Measurements from ENCODE around the gene DGKI. TPM values are rescaled to one million over a fixed set of nuclear protein-coding genes. Genes with fewer than 3 reads are reported as not detected.

Gene DGKI
- total RNA-seq, 1 experiment from 2014 or later: 0.55 TPM

GRCh38 chr7:137804836-137805235, 41.9 kb downstream of the DGKI start:
- H3K36me3 Mint-ChIP-seq (ENCODE audit: insufficient read depth in 1 of 3, low read depth in 3 of 3): no peaks in the 10 kb centered on the region; a peak in 2 of 7 replicates
- H3K79me2 ChIP-seq (ENCODE audit: insufficient read depth, low read length): no peaks in the 10 kb centered on the region
- no peak overlapping the region for H3K27ac Mint-ChIP-seq
- H3K18ac ChIP-seq (ENCODE audit: insufficient read length, low read depth, low read length): no peak overlapping the region
- no peak overlapping the region for H2BK12ac ChIP-seq (ENCODE audit: insufficient read length, low read depth, low read length)
- no peak overlapping the region for H2BK5ac ChIP-seq (ENCODE audit: insufficient read length, low read length)
- H3K4me1 ChIP-seq (ENCODE audit: insufficient read depth, low read length): peaks cover 3% of the 10 kb centered on the region; the same call in 1 of the 2 replicates
- TF ChIP-seq CTCF (conservative IDR thresholded peaks at IDR 0.05): no peak
- no CpG with 5 or more reads among the region's 2 CpGs for WGBS (ENCODE audit: extremely low coverage, insufficient read length, low lambda C conversion rate)
- H2BK20ac ChIP-seq (ENCODE audit: low read depth, low read length, poor library complexity, severe bottlenecking): no peak overlapping the region
- H3K27me3 ChIP-seq (ENCODE audit: insufficient read depth, low read length): no peaks in the 10 kb centered on the region
- H3T11ph ChIP-seq (ENCODE audit: low read length): no peak overlapping the region
- H2BK120ac ChIP-seq (ENCODE audit: low read depth, low read length, poor library complexity, severe bottlenecking): no peak overlapping the region
- no peaks in the 10 kb centered on the region for H3K23me2 ChIP-seq (ENCODE audit: insufficient read length, low read depth, low read length, poor library complexity, severe bottlenecking)
- H2AK5ac ChIP-seq (ENCODE audit: insufficient read length, low read length): no peak overlapping the region
- H4K5ac ChIP-seq (ENCODE audit: insufficient read length, low read depth, low read length): no peak overlapping the region
- H3K4me1 Mint-ChIP-seq: peaks cover 14 to 22% of the 10 kb centered on the region in 2 experiments
- no peak overlapping the region for H3K23ac ChIP-seq (ENCODE audit: insufficient read length, low read depth, low read length)
- no peak overlapping the region for H3K14ac ChIP-seq (ENCODE audit: insufficient read depth, low read length)
- no peaks in the 10 kb centered on the region for H3K9me3 ChIP-seq (ENCODE audit: control insufficient read depth, low read depth, low read length)
- H4K91ac ChIP-seq (ENCODE audit: insufficient read length, low read depth, low read length): no peak overlapping the region
- no peaks in the 10 kb centered on the region for H3K9me3 Mint-ChIP-seq
- H3K27me3 Mint-ChIP-seq (ENCODE audit: low read depth): no peaks in the 10 kb centered on the region
- H3K4me3 Mint-ChIP-seq: no peak overlapping the region
- H3K4ac ChIP-seq (ENCODE audit: low read depth, low read length): no peak overlapping the region
- no peak overlapping the region for H3K9ac ChIP-seq (ENCODE audit: extremely low read depth, insufficient read length, low read length)
- H2BK15ac ChIP-seq (ENCODE audit: low read depth, low read length): no peak overlapping the region
- no peak overlapping the region for H3K56ac ChIP-seq (ENCODE audit: insufficient read length, low read depth, low read length)
- no peak overlapping the region for H2AFZ ChIP-seq (ENCODE audit: low read length)
- no peak overlapping the region for H3K4me2 ChIP-seq (ENCODE audit: insufficient read depth, insufficient read length, low read length)
- no peaks in the 10 kb centered on the region for H3K79me1 ChIP-seq (ENCODE audit: insufficient read depth, low read depth, low read length, poor library complexity, severe bottlenecking)
- H4K20me1 ChIP-seq (ENCODE audit: control insufficient read depth, insufficient read depth, insufficient read length): no peaks in the 10 kb centered on the region
- no peak overlapping the region for H4K8ac ChIP-seq (replicated peaks; ENCODE audit: insufficient read length, low read depth, low read length)
- no peak for DNase-seq
- no peak overlapping the region for H3K27ac ChIP-seq (ENCODE audit: insufficient read length, low read depth, low read length)
